ENCODE data around the gene ARHGAP9.
"Not testable (repeated sequence)": the region's sequence is repeated elsewhere in the genome, so short reads cannot be mapped to it uniquely, and the experiment has no call there.

Gene ARHGAP9

GRCh38 chr12:57430112-57430930 lies 49.3 kb downstream of the ARHGAP9 start:
- no peak for TF ChIP-seq CTCF (IDR thresholded peaks at IDR 0.05; ENCODE audit: low read depth, low read length)
- peak; percentile 65 for DNase-seq

GRCh38 chr12:57429473-57430111 lies 50.1 kb downstream of the ARHGAP9 start:
- H3K36me3 ChIP-seq = no peaks in the 10 kb centered on the region

More at GRCh38 chr12:57430112-57430930, 49.3 kb downstream of the ARHGAP9 start:
- Histone ChIP-seq H3K9me3 (no peaks in the 10 kb centered on the region), H3K4me1 (no peaks in the 10 kb centered on the region), H3K36me3 (no peaks in the 10 kb centered on the region), H3K4me3 (ENCODE audit: low read depth, low read length) (peak overlapping the region; percentile 74), H3K27me3 (no peaks in the 10 kb centered on the region)

GRCh38 chr12:57428965-57429364 lies 50.7 kb downstream of the ARHGAP9 start:
- no peaks in the 10 kb centered on the region for H3K4me1 ChIP-seq
- no peaks in the 10 kb centered on the region for H3K27me3 ChIP-seq
- no peak for TF ChIP-seq CTCF (IDR thresholded peaks at IDR 0.05; ENCODE audit: low read depth, low read length)
- H3K9me3 ChIP-seq = no peaks in the 10 kb centered on the region
- DNase-seq = no peak
- no peak overlapping the region for H3K4me3 ChIP-seq (ENCODE audit: low read depth, low read length)
- no peaks in the 10 kb centered on the region; the same call in 1 of the 2 replicates for H3K36me3 ChIP-seq

More at GRCh38 chr12:57429473-57430111, 50.1 kb downstream of the ARHGAP9 start:
- Histone ChIP-seq H3K4me1 (no peaks in the 10 kb centered on the region), H3K27me3 (no peaks in the 10 kb centered on the region), H3K4me3 (ENCODE audit: low read depth, low read length) (peak overlapping the region; percentile 74), H3K9me3 (no peaks in the 10 kb centered on the region)
- DNase-seq = no peak
- TF ChIP-seq CTCF (IDR thresholded peaks at IDR 0.05; ENCODE audit: low read depth, low read length) = no peak

GRCh38 chr12:57426948-57427347 lies 52.7 kb downstream of the ARHGAP9 start:
- H3K4me1 ChIP-seq, H3K36me3 ChIP-seq: not testable (repeated sequence)

More at GRCh38 chr12:57426948-57427347, 52.7 kb downstream of the ARHGAP9 start:
- H3K9me3 ChIP-seq; H3K4me3 ChIP-seq (ENCODE audit: low read depth, low read length); DNase-seq; H3K27me3 ChIP-seq: not testable (repeated sequence)
